T1000 (cell line): ENCODE results near the gene NAA15.
"Not testable (repeated sequence)": the region's sequence is repeated elsewhere in the genome, so short reads cannot be mapped to it uniquely, and the experiment has no call there.

Experiments used
- DNase-seq: peaks from one replicate; lab custom pipeline; 2025; ENCODE audit warnings: mixed read lengths; lab: John Stamatoyannopoulos, UW

Gene NAA15

GRCh38 chr4:139451997-139452396, 150.7 kb downstream of the NAA15 start:
- no peak for DNase-seq

- no peak for DNase-seq
Measured at GRCh38 chr4:139453041-139453370, 151.7 kb downstream of the NAA15 start.

GRCh38 chr4:139453371-139454110, 152.2 kb downstream of the NAA15 start:
- peak; percentile 90 for DNase-seq

DNA sequence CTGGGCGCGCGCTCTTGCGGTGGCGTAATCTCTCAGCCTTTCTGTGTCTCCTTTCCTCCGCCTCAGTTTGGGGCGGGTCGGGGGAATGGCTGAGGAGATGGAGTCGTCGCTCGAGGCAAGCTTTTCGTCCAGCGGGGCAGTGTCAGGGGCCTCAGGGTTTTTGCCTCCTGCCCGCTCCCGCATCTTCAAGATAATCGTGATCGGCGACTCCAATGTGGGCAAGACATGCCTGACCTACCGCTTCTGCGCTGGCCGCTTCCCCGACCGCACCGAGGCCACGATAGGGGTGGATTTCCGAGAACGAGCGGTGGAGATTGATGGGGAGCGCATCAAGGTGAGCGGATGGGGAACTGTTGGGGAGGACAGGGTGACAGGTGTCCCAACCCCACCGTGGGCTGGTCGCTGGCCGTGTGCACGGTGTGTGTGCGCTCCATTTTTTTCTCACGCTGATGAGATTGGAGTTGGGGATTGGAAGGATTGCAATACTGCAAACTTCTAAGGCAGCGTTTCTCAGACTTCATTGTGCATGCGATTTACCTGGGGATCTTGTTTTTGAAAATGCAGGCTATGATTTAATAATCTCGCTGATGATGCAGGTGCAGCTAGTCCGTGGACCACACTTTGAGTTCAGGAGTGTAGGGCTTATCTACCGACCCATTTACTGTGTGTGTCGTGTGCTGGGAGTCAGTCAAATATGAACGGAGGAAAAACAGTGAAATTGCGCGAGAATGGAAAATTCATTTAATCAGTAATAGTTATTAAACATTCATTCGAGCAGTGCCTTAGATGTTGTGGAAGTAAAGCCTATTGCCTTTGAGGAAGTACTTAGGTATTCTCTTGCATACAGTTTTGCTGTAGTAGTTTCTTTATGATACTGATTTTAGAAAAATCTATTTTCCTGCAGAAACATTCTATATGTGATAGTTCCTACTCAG, 153.1 kb downstream of the NAA15 start, which contains the start of gene RAB33B:
Gene RAB33B, plus strand, starts transcription at position 11 of the 935 bp plus-strand sequence. Its CDS starts 75 bp downstream, at position 86.
- DNase-seq: no peak

DNA sequence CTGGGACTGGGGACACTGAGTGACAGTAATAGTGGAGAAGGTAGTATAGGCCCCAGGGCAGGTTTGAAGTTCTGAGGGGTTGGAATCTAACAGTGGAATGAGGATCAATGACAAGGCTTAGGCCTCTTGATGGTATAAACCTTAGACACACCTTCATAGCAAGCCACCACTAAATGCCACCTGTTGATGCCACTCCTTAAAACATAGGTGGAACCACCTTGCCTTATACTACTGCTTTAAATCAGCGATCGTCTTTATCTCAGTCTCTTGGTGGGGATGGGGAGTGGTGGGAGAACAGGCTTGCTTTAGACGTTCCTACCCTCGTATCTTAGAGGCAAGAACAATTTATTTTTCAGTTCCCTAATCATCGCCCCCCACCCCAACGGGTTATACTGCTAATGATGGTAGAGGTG, 153.8 kb downstream of the NAA15 start:
- DNase-seq: no peak

- DNase-seq: no peak
Measured at GRCh38 chr4:139457318-139457717, 156.0 kb downstream of the NAA15 start.

DNA sequence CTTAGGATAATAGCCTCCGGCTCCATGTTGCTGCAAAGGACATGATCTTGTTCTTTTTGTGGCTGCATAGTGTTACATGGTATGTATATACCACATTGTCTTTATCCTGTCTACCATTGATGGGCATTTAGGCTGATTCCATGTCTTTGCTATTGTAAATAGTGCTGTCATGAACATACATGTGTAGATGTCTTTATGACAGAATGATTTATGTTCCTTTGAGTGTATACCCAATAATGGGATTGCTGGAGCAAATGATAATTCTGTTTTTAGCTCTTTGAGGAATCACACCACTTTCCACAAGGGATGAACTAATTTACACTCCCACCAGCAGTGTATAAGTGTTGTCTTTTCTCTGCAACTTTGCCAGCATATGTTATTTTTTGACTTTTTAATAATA, 157.2 kb downstream of the NAA15 start:
- DNase-seq: no peak

- no peak for DNase-seq
Measured at GRCh38 chr4:139458999-139459398, 157.7 kb downstream of the NAA15 start.

- no peak for DNase-seq
Measured at GRCh38 chr4:139460565-139460964, 159.3 kb downstream of the NAA15 start.

GRCh38 chr4:139461022-139461628, 159.8 kb downstream of the NAA15 start:
- DNase-seq: no peak

DNA sequence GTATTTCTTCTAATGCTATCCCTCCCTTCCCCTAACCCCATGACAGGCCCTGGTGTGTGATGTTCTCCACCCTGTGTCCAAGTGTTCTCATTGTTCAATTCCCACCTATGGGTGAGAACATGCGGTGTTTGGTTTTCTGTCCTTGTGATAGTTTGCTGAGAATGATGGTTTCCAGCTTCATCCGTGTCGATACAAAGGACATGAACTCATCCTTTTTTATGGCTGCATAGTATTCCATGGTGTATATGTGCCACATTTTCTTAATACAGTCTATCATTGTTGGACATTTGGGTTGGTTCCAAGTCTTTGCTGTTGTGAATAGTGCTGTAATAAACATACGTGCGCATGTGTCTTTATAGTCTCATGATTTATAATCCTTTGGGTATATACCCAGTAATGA, 163.2 kb downstream of the NAA15 start:
- DNase-seq: not testable (repeated sequence)

DNA sequence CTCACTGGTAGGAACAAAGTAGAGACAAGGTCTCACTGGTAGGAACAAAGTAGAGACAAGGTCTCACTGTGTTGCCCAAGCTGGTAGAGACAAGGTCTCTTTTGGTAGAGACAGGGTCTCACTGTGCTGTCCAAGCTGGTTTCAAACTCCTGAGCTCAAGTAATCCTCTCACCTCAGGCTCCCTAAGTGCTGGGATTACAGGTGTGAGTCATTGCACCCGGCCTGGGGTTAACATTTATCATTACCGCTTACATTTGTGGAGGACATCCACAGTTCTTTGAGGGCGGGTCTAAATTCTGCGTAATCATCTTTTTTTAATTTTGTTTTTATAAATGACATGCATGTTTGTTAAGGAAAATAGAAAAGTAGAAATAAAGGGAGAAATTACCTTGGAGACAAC, 164.6 kb downstream of the NAA15 start:
- no peak for DNase-seq

DNA sequence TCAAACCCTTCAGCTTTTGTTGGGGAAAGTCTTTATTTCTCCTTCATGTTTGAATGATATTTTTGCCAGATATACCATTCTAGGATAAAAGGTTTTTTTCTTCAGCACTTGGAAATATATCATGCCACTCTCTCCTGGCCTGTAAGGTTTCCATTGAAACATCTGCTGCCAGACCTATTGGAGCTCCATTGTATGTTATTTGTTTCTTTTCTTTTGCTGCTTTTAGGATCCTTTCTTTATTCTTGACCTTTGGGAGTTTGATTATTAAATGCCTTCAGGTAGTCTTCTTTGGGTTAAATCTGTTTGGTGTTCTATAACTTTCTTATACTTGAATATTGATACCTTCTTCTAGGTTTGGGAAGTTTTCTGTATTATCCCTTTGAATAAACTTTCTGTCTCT, 167.5 kb downstream of the NAA15 start:
- not testable (repeated sequence) for DNase-seq

GRCh38 chr4:139469216-139469615, 167.9 kb downstream of the NAA15 start:
- no peak for DNase-seq
